ENCODE measurements around the gene DNAJA3. TPM values are rescaled to one million over a fixed set of nuclear protein-coding genes. Genes with fewer than 3 reads are reported as not detected.

DNAJA3 gene
- total and polyA plus RNA-seq, 2 of the 4 experiments (the other 2 are of a cell fraction) = 38.0 to 40.2 TPM

- Histone ChIP-seq H3K56ac (ENCODE audit: extremely low read depth, insufficient read depth, low read length) (no peak overlapping the region), H4K91ac (ENCODE audit: insufficient read depth, low read depth, low read length) (peak overlapping the region; percentile 88), H3K9ac (ENCODE audit: low read depth, low read length) (no peak overlapping the region), H3K4me3 (ENCODE audit: insufficient read depth, low read depth, low read length) (no peak overlapping the region), H3K27ac (ENCODE audit: insufficient read depth, low read length) (no peak overlapping the region; the same call in 1 of the 2 replicates), H3K14ac (replicated peaks; ENCODE audit: low read depth, low read length) (peak overlapping the region; percentile 92), H3K79me1 (ENCODE audit: low read depth in 1 of 2, low read length in 2 of 2) (peaks cover 0 to 69% of the 10 kb centered on the region in 2 experiments; a peak in 2 of 4 replicates), H2AK9ac (replicated peaks; ENCODE audit: low read depth, low read length, poor library complexity) (peak overlapping the region; percentile 94), H4K5ac (ENCODE audit: low read depth, low read length) (no peak overlapping the region; the same call in 1 of the 2 replicates), H2BK15ac (ENCODE audit: low read depth, low read length) (0 out of 3 replicates have a peak overlapping the region, but pooled peaks have one; percentile 20), H3K36me3 (ENCODE audit: control insufficient read depth, insufficient read depth, low read length) (peaks cover 3% of the 10 kb centered on the region), H4K20me1 (ENCODE audit: insufficient read depth, low read length) (peaks cover 29% of the 10 kb centered on the region), H2BK120ac (ENCODE audit: low read depth, low read length) (peak overlapping the region; percentile 62), H3K18ac (ENCODE audit: low read depth, low read length) (no peak overlapping the region), H2AK5ac (ENCODE audit: low read depth, low read length) (peak overlapping the region; percentile 96), H4K8ac (ENCODE audit: low read depth in 2 of 2, low read length in 2 of 2) (peak overlapping the region; percentile 36 to 74; a peak in 1 of 4 replicates), H3K23ac (ENCODE audit: low read depth, low read length) (0 out of 2 replicates have a peak overlapping the region, but pooled peaks have one; percentile 79), H2BK20ac (ENCODE audit: low read depth, low read length) (peak overlapping the region; percentile 62; the same call in 1 of the 2 replicates), H3K27me3 (ENCODE audit: control insufficient read depth, insufficient read depth, low read length) (no peaks in the 10 kb centered on the region), H3K9me3 (ENCODE audit: control insufficient read depth, insufficient read depth, low read length) (no peaks in the 10 kb centered on the region), H3K4me2 (ENCODE audit: low read depth, low read length) (no peak overlapping the region), H3K4me1 (ENCODE audit: control insufficient read depth, insufficient read depth, low read length) (peaks cover 48% of the 10 kb centered on the region), H2BK5ac (ENCODE audit: low read depth, low read length, poor library complexity, severe bottlenecking) (peak overlapping the region; percentile 67), H3K9me1 (ENCODE audit: insufficient read depth, low read length) (peaks cover 24% of the 10 kb centered on the region), H3K4ac (ENCODE audit: low read depth, low read length) (peak overlapping the region; percentile 90), H2AFZ (replicated peaks; ENCODE audit: low read length, poor library complexity) (peak overlapping the region; percentile 32)
- ChIA-PET POLR2A (ENCODE audit: unreplicated experiment) (interaction anchor here (0.5 kb wide), 1 partner anchor 10 kb away, joined by 5 read pairs; no protein-coding TSS in a partner anchor), CTCF (interaction anchor here (0.9 to 1.2 kb wide), 2 partner anchors 13 to 30 kb away, joined by 3 to 5 read pairs; no protein-coding TSS in a partner anchor)
- in situ Hi-C loops (cut with MboI; ENCODE audit: low sequenced_read_pairs) (no loop called here), intact Hi-C loops (cut with micrococcal nuclease) (no loop called here), dilution Hi-C loops (cut with HindIII; ENCODE audit: low sequenced_read_pairs, unreplicated experiment) (no loop called here)
- BruUV-seq (replicated peaks) = no TSS peak
- ATAC-seq (ENCODE audit: low read depth) (no peak), DNase-seq (no peak)
- TF ChIP-seq POLR2A (IDR thresholded peaks at IDR 0.05; ENCODE audit: low read depth, low read length) (0 out of 2 replicates have a peak, but pooled peaks have one; percentile 21), USF2 (IDR thresholded peaks at IDR 0.05; ENCODE audit: low read depth, low read length) (no peak)
- WGBS, 2 experiments (ENCODE audit: extremely low coverage in 2 of 2, insufficient read length in 1 of 2) = 73% methylated on average over 13 of the region's 27 CpGs; no CpG with 5 or more reads in 1 of the 2 experiments
Observed at GRCh38 chr16:4389051-4389955, 36.4 kb upstream of the DNAJA3 start.
